ENCODE measurements around the gene CTBP2.

Gene CTBP2

DNA sequence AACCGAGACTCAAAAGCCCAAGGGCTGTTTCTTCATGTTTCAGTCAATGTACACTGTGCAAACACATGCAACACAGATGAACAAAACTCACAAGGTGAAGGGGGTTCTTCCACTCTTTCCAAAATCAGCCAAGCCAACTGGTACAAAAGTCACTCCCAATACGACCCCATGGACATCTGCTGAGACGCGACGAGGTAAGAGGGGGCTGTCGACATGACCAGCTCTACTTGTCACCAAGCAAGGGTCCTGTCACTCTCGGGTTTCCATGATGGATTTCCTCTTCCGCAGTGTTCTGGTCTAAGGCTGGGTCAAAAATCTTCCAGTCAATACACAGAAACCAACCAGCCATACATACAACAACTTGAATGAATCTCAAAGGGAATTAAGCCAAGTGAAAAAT, 37.8 kb downstream of the CTBP2 start:
- H3K4me3 ChIP-seq (ENCODE audit: insufficient read depth, low read length, poor library complexity, severe bottlenecking): no peak overlapping the region
- no peak overlapping the region for H3K4me2 ChIP-seq (ENCODE audit: low read depth, low read length, poor library complexity, severe bottlenecking)
- TF ChIP-seq, protein P1, sequence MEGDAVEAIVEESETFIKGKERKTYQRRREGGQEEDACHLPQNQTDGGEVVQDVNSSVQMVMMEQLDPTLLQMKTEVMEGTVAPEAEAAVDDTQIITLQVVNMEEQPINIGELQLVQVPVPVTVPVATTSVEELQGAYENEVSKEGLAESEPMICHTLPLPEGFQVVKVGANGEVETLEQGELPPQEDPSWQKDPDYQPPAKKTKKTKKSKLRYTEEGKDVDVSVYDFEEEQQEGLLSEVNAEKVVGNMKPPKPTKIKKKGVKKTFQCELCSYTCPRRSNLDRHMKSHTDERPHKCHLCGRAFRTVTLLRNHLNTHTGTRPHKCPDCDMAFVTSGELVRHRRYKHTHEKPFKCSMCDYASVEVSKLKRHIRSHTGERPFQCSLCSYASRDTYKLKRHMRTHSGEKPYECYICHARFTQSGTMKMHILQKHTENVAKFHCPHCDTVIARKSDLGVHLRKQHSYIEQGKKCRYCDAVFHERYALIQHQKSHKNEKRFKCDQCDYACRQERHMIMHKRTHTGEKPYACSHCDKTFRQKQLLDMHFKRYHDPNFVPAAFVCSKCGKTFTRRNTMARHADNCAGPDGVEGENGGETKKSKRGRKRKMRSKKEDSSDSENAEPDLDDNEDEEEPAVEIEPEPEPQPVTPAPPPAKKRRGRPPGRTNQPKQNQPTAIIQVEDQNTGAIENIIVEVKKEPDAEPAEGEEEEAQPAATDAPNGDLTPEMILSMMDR (IDR thresholded peaks at IDR 0.05; ENCODE audit: insufficient read depth, low read length, poor library complexity, severe bottlenecking): no peak
- TF ChIP-seq EZH2phosphoT487 (conservative IDR thresholded peaks at IDR 0.05; ENCODE audit: low read length): no peak
- no peak overlapping the region for H2AFZ ChIP-seq (ENCODE audit: low read depth, low read length, severe bottlenecking)
- H3K27me3 ChIP-seq (ENCODE audit: low read length): no peaks in the 10 kb centered on the region
- no peaks in the 10 kb centered on the region for H3K79me2 ChIP-seq (ENCODE audit: insufficient read depth, low read length)
- H3K27ac ChIP-seq (ENCODE audit: low read depth, low read length): no peak overlapping the region
- H4K20me1 ChIP-seq (ENCODE audit: low read depth, low read length): no peaks in the 10 kb centered on the region
- no peak overlapping the region for H3K9ac ChIP-seq (ENCODE audit: low read length)
- no peaks in the 10 kb centered on the region for H3K9me2 ChIP-seq (replicated peaks; ENCODE audit: insufficient read depth, low read length)
- no peaks in the 10 kb centered on the region for H3F3A ChIP-seq (ENCODE audit: insufficient read depth)
- H3K36me3 ChIP-seq (ENCODE audit: low read length): no peaks in the 10 kb centered on the region
- H3K9me3 ChIP-seq (ENCODE audit: insufficient read depth, low read length): no peaks in the 10 kb centered on the region

DNA sequence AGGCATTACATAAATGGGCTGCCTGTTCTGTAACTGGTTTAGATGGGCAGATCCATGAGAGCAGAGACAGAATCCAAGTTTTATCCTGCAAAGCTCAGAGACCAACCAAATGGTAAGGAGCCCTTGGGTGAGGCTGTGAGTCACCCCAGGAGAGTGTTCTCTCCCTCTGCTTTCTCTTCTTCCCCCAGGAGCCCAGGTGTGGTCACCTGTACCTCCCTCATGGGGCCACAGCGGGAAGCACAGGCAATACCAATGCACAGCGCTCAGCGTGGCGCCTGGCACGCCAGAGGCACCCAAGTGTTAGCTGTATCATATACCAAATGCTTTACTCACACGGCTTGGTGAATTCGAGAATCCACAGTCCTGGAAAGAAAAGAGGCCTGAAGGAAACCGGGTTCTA, 39.4 kb downstream of the CTBP2 start:
- no peaks in the 10 kb centered on the region for H3K79me2 ChIP-seq (ENCODE audit: insufficient read depth, low read length)
- H3K9me2 ChIP-seq (replicated peaks; ENCODE audit: insufficient read depth, low read length): no peaks in the 10 kb centered on the region
- no peak overlapping the region for H3K4me3 ChIP-seq (ENCODE audit: insufficient read depth, low read length, poor library complexity, severe bottlenecking)
- no peaks in the 10 kb centered on the region for H4K20me1 ChIP-seq (ENCODE audit: low read depth, low read length)
- no peaks in the 10 kb centered on the region for H3F3A ChIP-seq (ENCODE audit: insufficient read depth)
- no peak overlapping the region for H3K9ac ChIP-seq (ENCODE audit: low read length)
- H3K36me3 ChIP-seq (ENCODE audit: low read length): no peaks in the 10 kb centered on the region
- no peaks in the 10 kb centered on the region for H3K9me3 ChIP-seq (ENCODE audit: insufficient read depth, low read length)
- no peaks in the 10 kb centered on the region for H3K27me3 ChIP-seq (ENCODE audit: low read length)
- TF ChIP-seq EZH2phosphoT487 (conservative IDR thresholded peaks at IDR 0.05; ENCODE audit: low read length): no peak
- TF ChIP-seq, protein P1 (IDR thresholded peaks at IDR 0.05; ENCODE audit: insufficient read depth, low read length, poor library complexity, severe bottlenecking): no peak
- H3K27ac ChIP-seq (ENCODE audit: low read depth, low read length): no peak overlapping the region
- H3K4me2 ChIP-seq (ENCODE audit: low read depth, low read length, poor library complexity, severe bottlenecking): no peak overlapping the region
- H2AFZ ChIP-seq (ENCODE audit: low read depth, low read length, severe bottlenecking): no peak overlapping the region

DNA sequence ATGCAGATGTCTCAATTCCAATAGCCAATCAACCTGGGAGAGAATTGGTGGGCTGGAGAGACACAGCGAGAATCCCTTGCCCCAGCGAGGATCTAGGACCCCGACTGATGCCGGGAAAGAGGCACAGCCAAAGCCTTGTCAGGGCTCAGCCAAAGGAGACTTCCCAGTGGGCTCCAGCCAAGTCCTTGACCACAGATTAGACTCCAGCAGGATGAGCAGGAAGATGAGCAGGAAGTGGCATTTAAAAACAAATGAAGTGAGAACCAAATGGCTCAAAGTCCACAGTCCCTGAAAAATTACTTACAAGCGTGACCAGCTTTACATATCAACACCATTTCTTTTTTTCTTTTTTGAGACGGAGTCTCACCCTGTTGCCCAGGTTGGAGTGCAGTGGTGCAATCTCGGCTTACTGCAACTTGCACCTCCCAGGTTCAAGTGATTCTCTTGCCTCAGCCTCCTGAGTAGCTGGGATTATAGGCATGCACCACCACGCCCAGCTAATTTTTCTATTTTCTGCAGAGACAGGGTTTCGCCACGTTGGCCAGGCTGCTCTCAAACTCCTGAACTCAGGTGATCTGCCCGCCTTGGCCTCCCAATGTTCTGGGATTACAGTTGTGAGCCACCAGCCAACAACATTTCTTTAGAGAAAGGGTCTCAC, 40.2 kb downstream of the CTBP2 start:
- no peak overlapping the region for H3K9ac ChIP-seq (ENCODE audit: low read length)
- H3K27me3 ChIP-seq (ENCODE audit: low read length): no peaks in the 10 kb centered on the region
- no peaks in the 10 kb centered on the region for H3K9me2 ChIP-seq (replicated peaks; ENCODE audit: insufficient read depth, low read length)
- H3F3A ChIP-seq (ENCODE audit: insufficient read depth): no peaks in the 10 kb centered on the region
- no peaks in the 10 kb centered on the region for H3K36me3 ChIP-seq (ENCODE audit: low read length)
- no peak overlapping the region for H3K4me3 ChIP-seq (ENCODE audit: insufficient read depth, low read length, poor library complexity, severe bottlenecking)
- no peak overlapping the region for H2AFZ ChIP-seq (ENCODE audit: low read depth, low read length, severe bottlenecking)
- no peaks in the 10 kb centered on the region for H3K9me3 ChIP-seq (ENCODE audit: insufficient read depth, low read length)
- H4K20me1 ChIP-seq (ENCODE audit: low read depth, low read length): no peaks in the 10 kb centered on the region
- H3K4me2 ChIP-seq (ENCODE audit: low read depth, low read length, poor library complexity, severe bottlenecking): no peak overlapping the region
- no peak overlapping the region for H3K27ac ChIP-seq (ENCODE audit: low read depth, low read length)
- no peak for TF ChIP-seq EZH2phosphoT487 (conservative IDR thresholded peaks at IDR 0.05; ENCODE audit: low read length)
- TF ChIP-seq, protein P1 (IDR thresholded peaks at IDR 0.05; ENCODE audit: insufficient read depth, low read length, poor library complexity, severe bottlenecking): no peak
- H3K79me2 ChIP-seq (ENCODE audit: insufficient read depth, low read length): no peaks in the 10 kb centered on the region
